ENCODE data around the gene RALGPS1. TPM values are rescaled to one million over a fixed set of nuclear protein-coding genes. Genes with fewer than 3 reads are reported as not detected.

The RALGPS1 gene
- total RNA-seq, 2 experiments from 2014 or later = 1.5 to 1.7 TPM

GRCh38 chr9:127216210-127216887 lies 301.8 kb downstream of the RALGPS1 start:
- POLR2A ChIA-PET = no interaction called here
- CTCF ChIA-PET = interaction anchor here (0.9 kb wide), 1 partner anchor 11 kb away, joined by 3 read pairs; no protein-coding TSS in a partner anchor

- ChIA-PET CTCF (interaction anchor here (0.9 kb wide), 1 partner anchor 12 kb away, joined by 3 read pairs; no protein-coding TSS in a partner anchor), POLR2A (no interaction called here)
Measured at GRCh38 chr9:127216888-127217217, 302.3 kb downstream of the RALGPS1 start.

DNA sequence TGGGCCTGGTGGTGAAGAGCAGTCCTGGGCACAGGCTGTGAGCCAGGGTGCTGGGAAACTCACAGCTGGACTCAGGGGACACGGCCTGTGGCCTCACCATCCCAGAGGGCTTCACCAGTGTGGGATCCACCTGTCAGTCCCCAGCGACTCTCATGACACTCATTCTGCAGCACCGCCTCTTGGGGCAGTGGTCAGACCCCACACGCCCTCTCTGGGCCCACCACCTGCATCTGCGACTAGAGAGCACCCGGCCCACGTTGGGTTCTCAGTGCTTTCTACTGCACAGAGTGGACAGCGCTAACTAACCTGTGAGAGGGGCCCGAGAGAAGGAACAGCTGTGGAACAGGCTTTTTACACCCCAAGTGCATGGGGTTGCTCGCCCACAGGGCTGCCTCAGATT lies 304.2 kb downstream of the RALGPS1 start:
- ChIA-PET CTCF (interaction anchor here (0.5 kb wide), 1 partner anchor 323 kb away, joined by 5 read pairs; no protein-coding TSS in a partner anchor), POLR2A (no interaction called here)

GRCh38 chr9:127219520-127219919 lies 304.9 kb downstream of the RALGPS1 start:
- POLR2A ChIA-PET = no interaction called here
- CTCF ChIA-PET = no interaction called here

DNA sequence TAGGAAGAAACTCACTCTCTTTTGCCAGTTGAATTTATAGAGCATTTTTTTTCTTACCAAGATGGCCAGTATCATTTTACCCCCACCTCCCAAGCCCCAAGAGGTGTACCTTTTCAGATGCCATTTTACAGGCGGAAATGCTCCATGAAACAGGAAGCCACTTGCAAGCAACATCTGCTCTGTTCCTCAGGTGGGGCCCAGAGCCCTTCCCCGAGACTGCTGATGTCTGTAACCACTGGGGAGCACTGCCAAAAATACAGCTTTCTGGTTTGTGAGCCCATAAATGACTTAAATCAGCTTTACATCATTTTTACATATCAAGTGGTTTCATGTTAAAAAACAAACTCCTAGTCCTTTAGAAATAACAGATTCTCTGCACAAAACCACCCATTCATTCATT lies 307.1 kb downstream of the RALGPS1 start:
- CTCF ChIA-PET = interaction anchor here (1.6 kb wide), 1 partner anchor 8 kb away, joined by 3 read pairs; no protein-coding TSS in a partner anchor
- POLR2A ChIA-PET = no interaction called here

DNA sequence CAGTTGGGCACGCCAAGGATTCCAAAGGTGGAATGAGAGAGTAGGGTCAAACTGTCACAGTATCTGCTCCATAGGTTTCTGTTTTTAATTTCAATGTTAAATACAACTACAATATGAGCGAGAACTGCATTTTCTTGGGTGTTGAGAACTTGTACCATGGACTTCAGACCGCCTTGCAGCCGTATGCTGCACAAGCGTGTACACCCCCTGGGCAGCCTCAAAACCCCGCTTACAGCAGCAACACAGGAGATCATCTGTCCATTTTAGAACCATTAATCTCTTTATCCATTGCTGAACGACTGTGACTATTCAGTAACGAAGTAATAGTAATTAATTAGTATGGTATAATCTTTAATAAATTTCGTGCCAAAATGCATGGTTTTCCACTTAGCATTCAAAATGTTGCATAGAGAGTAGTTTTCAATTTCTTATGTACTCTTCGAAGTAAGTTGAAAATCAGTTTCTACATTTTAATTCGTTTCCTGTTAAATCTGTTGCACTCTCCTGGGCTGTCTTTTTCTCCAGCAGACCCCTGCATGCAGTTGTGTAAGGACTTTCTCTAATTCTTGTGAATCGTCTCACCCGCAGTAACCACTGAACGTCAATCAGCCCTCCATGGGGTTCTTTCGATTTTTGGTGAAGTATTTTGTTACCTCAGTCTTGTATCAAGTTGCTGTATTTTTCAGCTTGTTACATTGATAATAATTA lies 308.0 kb downstream of the RALGPS1 start:
- CTCF ChIA-PET = interaction anchor here (1.6 to 1.7 kb wide), 2 partner anchors 9 to 174 kb away, joined by 3 to 4 read pairs; partner anchors contain the start of gene SLC2A8

GRCh38 chr9:127223266-127223665 lies 308.7 kb downstream of the RALGPS1 start:
- ChIA-PET POLR2A (no interaction called here), CTCF (interaction anchor here (1.7 kb wide), 1 partner anchor 173 kb away, joined by 4 read pairs; the partner anchor contains the start of gene SLC2A8)

More for the DNA sequence above, 308.0 kb downstream of the RALGPS1 start:
- POLR2A ChIA-PET = no interaction called here

DNA sequence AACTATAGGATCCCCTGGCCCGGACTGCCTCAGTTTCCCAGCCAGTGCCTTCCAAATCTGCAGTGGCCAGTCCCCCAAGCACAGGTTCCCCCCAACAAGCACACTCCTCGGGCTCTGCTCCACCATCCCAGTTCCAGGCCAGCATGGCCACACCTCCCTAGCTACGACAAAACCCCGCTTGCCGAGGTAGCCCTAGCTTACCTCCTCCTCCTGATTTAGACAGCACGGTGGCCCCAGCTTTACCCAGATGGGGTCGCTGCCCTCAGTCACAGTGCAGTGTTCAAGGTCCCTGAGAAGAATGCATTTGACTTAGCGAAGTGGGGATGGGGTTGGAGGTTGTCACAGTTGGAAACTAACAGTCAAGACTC lies 309.2 kb downstream of the RALGPS1 start:
- ChIA-PET CTCF (interaction anchor here (1.7 kb wide), 1 partner anchor 173 kb away, joined by 4 read pairs; the partner anchor contains the start of gene SLC2A8), POLR2A (interaction anchor here (1.1 to 1.4 kb wide), 2 partner anchors 21 to 227 kb away, joined by 4 to 7 read pairs; no protein-coding TSS in a partner anchor)

- CTCF ChIA-PET = interaction anchor here (1.7 kb wide), 1 partner anchor 172 kb away, joined by 4 read pairs; the partner anchor contains the start of gene SLC2A8
- POLR2A ChIA-PET = interaction anchor here (1.1 to 1.4 kb wide), 2 partner anchors 21 to 226 kb away, joined by 4 to 7 read pairs; no protein-coding TSS in a partner anchor
Measured at GRCh38 chr9:127224178-127224882, 309.7 kb downstream of the RALGPS1 start.

DNA sequence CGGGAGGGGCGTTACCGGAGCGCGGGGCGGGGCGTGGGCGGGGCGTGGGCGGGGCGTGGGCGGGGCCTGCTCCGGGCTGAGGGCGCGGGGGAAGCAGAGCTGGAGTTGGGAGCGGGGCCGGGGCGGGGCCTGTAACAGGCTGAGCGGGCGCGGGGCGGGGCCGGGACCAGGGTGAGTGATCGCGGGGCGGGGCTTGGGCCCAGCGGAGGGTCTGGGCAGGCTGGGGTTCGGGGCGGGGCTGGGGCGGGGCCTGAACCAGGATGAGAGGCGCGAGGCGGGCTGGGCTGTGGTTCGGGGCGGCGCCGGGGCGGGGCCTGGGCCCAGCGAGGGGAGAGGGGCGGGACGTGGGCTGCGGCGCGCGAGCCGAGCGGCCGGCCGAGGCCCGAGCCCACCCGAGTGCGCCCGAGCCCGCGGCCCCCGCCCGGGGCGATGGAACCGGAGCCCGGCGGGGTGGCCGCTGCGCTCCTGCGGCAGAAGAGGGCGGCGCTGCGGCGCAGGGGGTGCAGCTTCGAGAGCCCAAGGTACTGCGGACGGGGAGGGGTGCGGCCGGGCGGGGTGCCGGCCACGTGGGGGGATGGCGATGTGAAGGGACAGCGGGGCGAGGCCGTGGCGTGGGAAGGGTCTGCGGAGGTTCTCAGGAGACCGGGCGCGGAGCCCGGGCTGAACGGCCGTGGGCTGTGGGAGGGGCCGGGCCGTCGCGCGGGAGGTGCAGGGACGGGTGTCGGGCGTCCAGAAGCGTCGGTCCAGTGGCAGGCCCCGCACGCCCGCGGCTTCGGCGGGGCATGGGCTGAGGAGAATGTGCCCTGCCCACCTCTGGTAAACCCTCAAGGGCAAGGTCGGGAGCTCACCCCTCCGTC lies 310.5 kb downstream of the RALGPS1 start:
- POLR2A ChIA-PET = interaction anchor here (1.1 to 1.4 kb wide), 2 partner anchors 20 to 225 kb away, joined by 4 to 7 read pairs; no protein-coding TSS in a partner anchor
- CTCF ChIA-PET = interaction anchor here (0.5 to 2.1 kb wide), 2 partner anchors 11 to 163 kb away, joined by 3 to 5 read pairs; no protein-coding TSS in a partner anchor

- CTCF ChIA-PET = interaction anchor here (2.1 kb wide), 1 partner anchor 11 kb away, joined by 5 read pairs; no protein-coding TSS in a partner anchor
- POLR2A ChIA-PET = interaction anchor here (0.5 kb wide), 1 partner anchor 1547 kb away, joined by 4 read pairs; no protein-coding TSS in a partner anchor
Measured at GRCh38 chr9:127225801-127226625, 311.4 kb downstream of the RALGPS1 start.

- ChIA-PET POLR2A (interaction anchor here (0.7 kb wide), 1 partner anchor 391 kb away, joined by 4 read pairs; no protein-coding TSS in a partner anchor), CTCF (interaction anchor here (0.6 kb wide), 1 partner anchor 317 kb away, joined by 4 read pairs; no protein-coding TSS in a partner anchor)
Measured at GRCh38 chr9:127229691-127230417, 315.3 kb downstream of the RALGPS1 start.

- POLR2A ChIA-PET = no interaction called here
- CTCF ChIA-PET = no interaction called here
Measured at GRCh38 chr9:127231666-127232065, 317.1 kb downstream of the RALGPS1 start.

GRCh38 chr9:127232833-127233549 lies 318.4 kb downstream of the RALGPS1 start:
- CTCF ChIA-PET = no interaction called here
- POLR2A ChIA-PET = no interaction called here

DNA sequence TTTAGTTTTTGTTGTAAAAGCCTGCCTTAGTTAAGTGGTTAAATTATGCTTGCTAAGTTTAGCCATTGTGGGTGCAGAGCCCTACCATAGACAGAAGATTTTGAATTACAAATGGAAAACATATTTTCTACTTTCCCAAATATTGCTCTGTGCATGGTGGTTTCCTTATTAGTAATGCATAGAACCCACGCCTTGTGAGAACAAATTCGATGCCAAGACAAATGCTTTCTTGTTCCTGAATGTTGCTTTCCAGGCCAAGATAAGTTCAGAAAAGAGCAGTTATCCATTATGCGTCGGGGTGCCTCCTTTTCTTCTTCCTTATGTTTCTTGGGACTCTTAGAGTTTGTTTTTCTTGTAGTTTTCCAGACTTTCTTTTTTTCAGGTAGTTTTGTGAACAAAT lies 319.0 kb downstream of the RALGPS1 start:
- POLR2A ChIA-PET = no interaction called here
- CTCF ChIA-PET = interaction anchor here (1.1 kb wide), 1 partner anchor 19 kb away, joined by 3 read pairs; no protein-coding TSS in a partner anchor

- ChIA-PET POLR2A (no interaction called here), CTCF (interaction anchor here (1.1 kb wide), 1 partner anchor 19 kb away, joined by 3 read pairs; no protein-coding TSS in a partner anchor)
Measured at GRCh38 chr9:127233989-127234388, 319.4 kb downstream of the RALGPS1 start.
